GM21423 (cell line): ENCODE measurements around the gene KXD1.
"Not testable (repeated sequence)": the region's sequence is repeated elsewhere in the genome, so short reads cannot be mapped to it uniquely, and the experiment has no call there.

Experiments used
- ATAC-seq: cut with Tn5 transposase; IDR thresholded peaks from one replicate; pipeline ENCODE4 v1.9.1; 2021; ENCODE audit warnings: mild to moderate bottlenecking, moderate library complexity; ENCODE audit not compliant: unreplicated experiment

Gene KXD1

DNA sequence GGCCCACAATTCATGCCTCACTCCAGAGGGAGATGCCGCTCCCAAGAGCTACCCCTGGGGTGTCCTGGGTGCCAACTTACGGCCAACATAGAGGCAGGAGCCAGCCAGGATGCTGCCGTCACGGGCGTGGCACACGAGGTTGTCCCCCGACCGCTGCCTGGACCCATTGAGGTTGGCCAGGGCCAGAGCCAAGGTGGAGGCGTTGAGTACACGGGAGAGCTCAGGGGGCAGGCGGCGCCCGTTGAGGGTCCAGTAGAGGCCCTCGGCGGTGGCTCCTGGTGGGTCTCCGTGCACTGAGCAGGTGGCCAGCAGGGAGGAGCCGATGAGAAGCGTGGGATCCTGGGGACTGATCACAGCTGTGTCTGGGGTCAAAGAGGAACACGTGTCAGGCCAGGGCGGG is 41.8 kb downstream of the KXD1 start:
- no peak for ATAC-seq

DNA sequence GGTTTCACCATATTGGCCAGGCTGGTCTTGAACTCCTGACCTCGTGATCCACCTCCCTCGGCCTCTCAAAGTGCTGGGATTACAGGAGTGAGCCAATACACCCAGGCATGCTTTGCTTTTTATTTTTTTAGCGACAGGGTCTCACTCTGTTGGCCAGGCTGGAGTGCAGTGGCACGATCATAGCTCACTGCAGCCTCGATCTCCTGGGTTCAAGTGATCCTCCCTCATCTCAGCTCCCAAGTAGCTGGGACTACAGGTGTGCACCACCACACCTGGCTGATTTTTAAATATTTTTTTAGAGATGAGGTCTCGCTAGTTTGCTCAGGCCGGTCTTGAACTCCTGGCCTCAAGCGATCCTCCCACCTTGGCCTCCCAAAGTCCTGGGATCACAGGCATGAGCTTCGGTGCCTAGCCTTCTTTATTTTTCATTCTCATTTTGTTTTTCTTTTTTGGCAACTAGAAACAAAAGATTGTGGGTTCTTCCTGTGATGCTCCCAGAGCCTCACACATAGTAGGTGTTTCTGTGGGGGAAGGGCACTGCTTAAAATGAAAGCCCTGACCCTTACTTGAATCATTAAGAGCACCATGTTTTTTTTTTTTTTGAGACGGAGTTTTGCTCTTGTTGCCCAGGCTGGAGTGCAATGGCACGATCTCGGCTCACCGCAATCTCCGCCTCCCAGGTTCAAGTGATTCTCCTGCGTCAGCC is 43.2 kb downstream of the KXD1 start:
- not testable (repeated sequence) for ATAC-seq

DNA sequence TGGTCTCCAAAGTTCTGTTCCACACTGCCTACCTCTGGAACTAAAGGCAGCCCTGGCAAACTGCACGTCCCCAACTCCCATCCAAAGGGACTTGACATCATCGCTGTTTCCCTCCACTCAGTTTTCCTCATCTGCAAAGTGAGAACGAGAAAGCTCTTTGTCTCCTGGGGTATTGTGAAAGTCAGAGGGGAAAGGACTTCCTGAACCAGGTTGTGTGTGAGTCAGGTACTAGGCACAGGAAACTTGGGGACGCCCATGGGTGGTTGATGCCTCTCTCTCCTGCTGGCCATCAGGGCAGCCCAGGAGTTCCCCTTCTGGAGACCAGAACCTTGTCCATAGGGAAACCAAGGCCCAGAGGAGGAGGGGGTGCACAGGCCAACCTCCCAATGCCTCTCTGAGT is 44.2 kb downstream of the KXD1 start:
- ATAC-seq, result no peak

DNA sequence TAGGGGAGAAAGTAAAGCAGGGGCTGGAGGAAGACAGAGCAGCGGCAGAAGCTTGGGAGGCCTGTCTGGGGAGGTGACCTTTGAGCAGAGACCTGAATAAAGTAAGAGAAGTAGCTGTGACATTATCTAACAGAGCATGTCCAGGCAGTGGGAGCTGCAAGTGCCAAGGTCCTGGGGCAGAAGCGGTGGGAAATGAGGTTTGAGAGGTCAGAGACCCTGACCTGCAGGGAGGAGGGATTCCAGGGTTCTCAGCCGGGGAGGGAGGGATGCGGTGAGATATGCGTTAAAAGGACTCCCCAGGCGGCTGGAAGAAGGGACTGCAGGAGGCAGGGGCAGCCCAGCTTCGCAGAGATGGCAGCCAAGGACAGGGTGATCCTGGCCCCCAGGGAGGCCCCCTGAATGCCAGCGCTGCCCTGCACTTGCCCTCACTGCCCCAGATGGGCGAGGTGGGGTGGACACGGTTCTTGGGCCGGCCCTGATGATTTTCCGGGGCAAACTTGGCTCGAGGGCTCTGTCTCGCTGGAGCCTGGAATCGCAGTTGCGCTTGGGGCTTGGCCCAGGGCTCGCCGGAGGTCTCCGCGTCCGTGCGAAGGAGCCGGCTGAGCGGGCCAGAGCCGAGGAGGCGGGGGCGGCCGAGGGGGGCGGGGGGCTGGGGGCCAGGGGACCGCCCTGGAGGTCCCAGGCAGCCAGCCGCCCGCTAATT is 45.7 kb downstream of the KXD1 start:
- no peak for ATAC-seq

DNA sequence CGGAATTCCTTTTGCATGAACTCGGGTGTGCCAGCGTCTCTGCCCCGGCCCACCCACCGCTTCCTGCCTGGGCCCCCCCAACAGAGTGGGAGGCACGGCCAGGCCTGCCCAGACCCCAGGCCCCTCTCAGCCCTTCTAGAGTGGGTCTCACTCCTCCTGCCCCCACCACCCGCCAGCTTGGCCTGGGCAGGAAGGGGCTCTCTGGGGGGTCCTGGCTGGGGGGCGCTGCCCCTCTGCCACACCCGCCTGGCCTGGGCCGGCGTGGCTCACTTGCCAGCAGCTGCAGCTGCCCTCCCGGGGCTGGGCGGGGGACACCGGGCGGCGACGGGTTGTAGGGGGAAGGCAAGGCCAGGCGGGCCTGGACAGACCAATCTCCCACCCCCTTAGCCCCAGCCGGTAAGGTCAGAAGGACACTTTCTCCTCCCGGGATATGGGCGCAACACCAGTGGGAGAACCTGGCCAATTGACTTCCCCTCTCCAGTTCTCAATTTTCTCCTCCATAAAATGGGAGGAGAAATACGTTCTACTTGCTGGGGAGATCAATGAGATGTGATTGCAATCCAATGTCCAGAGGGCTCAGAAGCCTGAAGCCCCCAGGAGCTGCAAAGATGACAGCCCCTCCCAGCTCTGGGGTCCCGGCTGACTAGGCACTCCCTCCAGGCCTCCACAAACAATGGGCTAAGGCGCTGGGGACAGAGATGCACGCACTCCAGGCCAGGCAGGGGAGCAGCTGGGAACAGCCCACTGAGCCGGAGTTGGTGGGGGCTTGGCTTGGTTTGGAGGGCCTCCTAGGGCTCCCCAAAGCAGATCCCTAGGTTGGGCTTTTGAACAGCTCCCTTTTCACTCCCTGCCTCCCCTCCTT is 46.5 kb downstream of the KXD1 start:
- ATAC-seq, result no peak

DNA sequence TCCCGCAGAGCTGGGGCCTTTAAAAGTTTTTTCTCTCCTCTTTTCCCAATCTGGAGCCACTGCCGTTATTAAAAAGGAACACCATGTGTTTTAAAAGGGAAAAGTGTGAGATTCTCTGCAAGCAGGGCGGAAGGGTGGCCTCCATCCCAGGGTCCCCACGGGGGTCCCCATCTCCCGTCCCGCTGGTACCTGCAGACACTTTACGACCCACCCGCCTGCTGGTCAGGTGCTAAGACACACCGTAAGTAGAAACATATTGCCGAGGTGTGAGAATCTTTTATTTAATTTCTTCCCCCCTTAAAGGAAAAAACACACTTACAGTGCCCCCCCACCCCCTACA is 47.1 kb downstream of the KXD1 start:
- no peak for ATAC-seq

DNA sequence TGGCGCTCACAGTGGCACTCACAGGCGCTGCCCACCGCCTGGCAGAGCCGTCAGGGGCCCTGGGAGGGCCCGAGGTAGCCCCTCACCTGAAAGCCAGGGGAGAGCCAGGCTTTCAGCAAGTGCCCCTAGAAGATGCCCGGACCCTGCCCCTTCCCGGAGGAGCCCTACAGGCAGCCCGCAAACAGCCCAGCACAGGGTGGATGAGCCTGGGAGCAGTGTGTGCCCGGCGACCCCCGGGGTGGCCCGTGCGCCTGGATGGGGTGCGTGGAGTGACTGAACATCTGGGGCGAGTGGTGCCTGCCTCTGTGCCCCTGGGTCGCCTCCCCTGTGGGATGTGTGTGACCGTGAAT is 47.5 kb downstream of the KXD1 start:
- ATAC-seq, result no peak

DNA sequence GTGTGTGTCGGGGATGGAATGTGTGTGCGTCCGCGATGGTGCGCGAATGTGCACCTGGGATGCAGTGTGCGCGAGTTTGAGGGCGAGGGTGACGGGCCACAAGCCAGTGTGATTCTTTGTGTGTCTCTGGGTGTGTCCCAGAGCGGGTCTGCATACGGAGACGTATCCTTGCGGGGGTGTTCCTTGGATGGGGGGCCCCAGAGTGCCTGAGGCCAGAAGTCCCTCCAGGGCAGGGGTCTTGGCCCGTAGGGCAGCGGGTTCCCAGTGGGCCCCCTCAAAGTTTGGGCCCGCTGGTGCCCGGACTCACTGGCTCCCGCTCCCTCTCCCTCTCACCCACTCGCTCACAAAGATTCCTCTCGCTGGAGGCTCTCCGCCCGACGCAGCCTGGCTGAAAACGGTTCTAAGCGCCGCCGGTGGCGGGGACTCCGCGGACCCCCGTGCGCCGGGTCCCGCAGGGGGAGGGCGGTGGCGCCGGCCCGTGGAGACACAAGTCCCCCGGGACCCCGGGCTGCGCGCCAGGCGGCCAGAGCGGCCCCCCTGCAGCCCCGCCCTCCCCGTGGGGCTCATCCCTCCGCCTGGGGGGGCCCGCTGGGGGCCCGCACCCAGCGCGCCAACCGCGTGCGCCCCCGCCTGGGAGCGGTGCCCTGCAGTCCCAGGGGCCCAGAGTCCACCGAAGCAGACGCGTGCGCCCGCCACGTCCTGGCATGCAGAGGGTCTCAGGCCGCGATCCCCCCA is 48.0 kb downstream of the KXD1 start:
- ATAC-seq, result no peak

DNA sequence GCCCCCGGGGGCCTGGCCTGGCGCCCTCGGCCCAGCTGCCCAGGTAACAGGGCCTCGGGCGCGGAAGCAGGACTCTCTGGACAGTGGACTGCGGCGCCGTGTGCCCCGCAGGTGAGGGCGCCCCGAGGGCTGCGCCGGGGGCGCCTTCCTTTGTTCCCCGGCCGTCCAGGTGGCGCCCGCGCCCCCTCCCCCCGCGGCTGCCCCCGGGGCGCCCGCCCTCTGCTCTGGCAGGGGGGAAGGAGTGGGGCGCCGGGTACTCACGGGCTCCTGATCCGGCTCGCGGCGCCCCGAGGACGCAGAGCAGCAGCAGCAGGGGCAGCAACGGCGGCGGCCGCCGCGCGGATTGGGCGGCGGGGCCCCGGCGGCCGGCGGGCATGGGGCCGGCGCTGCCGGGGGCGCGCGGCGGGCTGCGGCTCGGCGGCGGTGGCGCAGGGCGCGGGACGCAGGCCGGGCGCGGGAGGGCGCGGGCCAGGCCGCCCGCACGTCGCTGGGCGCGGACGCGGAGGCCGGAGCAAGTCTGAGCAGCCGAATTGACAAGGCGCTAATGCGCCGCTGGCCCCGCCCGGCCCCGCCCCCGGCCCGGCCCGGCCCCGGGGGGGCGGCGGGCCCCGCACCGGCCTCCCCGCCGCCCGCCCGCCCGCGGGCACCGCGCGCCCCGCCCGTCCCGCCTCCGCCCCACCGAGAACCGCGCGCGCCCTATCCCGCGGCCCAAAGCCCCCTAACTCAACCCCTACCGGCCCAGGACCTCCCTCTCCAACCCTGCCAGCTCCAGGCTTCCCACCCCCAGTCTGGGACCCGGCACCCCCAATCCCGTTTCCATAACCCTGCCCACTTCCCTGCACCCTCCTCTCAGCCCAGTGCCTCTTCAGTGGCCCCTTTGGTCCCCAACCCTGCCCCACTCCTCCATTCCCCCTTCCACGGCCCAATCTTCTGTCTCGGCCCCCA is 48.9 kb downstream of the KXD1 start, which contains the start of gene CRLF1:
Gene CRLF1, minus strand, starts transcription at position 519 of the 945 bp plus-strand sequence. Its CDS starts 143 bp downstream, at position 376.
- no peak for ATAC-seq

DNA sequence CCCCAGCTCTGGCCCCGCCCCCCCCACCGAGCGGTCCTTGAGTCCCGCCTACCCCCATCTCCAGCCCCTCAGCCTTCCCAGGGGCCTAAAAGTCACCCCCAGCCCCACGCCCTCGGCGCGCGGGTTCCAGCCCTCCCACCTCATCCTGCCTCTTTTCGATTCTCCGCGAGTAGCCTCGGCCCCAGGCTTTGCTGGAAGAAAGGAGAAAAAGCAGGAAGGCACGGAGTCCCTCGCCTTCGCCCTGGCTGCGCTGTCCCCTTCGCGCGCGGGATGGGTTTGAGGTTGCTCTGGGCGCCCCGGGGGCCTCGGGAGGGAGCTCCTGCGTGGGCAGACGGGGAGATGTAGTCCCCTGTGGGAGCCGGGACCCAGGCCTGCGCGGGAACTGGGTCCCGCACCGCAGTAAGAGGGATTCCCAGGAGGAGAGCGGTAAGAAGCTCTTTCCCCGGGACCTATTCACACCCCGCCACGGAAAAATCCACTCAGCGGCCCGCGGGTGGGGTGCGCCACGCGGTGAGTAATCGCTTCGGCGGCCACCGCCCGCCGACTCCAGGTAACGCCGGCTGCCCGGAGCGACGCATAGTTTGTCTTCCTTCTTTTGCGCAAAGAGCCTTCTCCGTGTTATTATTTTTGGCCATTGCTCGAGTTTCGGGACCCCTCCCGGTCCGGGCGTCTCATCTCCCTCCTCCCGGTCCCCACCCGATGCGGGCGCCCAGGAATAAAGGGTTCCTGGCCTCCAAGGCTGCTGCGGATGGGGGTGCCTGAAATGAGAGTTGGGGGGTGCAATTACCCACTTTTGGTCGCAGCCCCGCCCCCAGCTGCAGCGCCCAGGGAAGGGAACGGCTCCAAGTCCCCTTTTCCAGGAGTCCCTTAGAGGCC is 49.8 kb downstream of the KXD1 start:
- no peak for ATAC-seq

DNA sequence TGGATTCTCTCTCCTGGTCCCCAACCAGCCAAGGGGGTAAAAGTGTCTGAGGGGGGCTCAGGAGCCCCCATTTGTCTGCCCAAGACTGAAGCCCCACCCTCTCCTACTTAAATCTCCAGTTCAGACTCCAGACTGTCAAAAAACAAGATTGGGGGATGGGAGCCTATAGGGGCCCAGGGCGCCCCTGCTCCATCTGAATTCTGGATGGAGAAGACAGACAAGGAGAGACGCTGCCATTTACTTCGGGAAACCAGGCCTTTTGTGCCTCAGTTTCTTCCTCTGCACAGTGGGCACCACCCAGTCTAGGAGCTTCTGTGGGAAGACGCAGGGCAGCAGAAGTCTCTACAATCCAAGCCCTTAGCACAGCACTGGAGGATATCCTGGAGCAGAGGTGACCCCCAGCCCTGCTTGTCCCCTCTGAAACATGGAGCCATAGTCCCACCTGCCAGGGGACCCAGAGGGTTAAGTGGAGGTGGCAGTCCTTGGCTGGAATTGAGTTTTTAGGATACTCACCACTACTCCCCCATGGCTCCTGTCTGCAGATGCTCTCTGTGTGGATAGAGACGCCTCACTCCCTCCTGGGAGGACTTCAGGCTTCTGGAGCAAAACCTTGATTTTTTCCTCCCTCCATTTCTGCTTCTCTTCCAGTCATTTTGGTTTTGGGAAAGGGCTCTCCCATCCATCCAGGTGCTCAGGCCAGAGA is 50.6 kb downstream of the KXD1 start:
- no peak for ATAC-seq

DNA sequence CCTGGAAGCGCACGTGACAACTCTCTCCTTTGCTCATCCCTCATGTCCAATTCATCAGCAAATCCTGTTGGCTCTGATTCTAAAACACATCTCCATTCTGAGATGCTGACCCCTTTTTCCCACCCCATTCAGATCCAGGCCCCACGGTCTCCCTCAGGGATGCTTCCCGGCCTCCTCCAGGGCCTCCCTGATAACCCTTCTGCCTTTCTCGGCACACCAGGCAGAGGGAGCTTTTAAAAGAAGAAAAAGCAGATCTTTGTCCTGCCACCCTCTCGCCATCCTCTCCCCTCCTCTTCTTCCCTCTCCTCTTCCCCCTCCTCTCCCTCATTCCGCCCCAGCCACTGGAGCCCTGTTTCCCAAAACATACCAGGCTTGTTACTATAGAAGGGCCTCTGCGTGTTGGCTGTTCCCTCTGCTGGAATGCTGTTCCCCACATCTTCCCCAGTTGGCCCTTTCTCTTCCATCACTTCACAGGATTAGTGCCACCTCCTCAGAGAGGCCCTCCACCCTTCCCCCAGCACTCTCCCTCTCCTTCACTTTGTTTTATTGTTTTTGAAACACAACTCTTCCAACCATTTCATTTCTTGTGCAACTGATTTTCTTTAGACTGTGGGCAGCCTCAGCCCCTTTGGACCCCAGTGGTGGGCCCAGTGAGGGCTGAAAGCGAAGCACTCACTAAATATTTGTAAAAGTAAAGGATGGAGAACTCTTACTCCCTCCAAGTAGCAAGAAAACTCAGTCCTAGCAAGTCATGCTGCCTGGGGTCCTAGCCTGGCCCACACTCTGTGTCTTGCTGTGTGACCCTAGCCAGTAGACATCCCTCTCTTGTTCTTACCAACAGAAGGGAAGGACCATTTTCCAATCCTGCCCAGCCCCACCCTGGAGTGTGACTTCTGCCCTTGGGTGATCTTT is 51.4 kb downstream of the KXD1 start:
- ATAC-seq, result no peak

DNA sequence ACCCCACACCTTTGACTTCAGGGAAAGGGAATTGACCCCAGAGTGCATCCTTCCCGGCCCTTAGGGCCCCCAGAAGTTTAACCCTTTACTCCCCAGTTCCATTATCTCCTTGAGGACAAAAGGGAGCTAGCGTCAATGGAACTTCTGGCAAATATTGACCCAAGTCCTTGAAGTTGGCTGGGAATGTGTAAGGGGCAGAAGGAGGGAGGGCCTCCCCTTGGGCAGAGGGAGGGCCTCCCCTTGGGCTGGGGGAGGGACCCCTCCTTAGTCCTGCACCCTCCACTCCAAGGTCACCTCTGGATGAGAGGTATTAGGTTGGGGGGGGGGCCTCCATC is 52.0 kb downstream of the KXD1 start:
- no peak for ATAC-seq

DNA sequence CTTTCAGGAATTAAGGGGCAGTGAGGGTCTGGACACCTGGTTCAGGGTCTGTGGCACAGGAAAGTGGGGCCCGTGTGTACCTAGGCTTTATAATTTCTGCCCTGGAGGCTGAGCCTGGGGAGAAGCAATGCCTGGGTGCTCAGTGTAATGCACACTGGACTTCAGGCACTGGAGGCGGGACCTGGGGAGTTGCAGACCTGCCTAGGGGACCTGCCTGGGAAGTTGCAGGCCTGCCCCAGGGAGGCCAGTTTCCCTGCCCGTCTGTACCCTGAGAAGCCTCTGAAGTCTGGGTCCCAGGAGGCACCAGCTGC is 52.5 kb downstream of the KXD1 start:
- ATAC-seq, result no peak

DNA sequence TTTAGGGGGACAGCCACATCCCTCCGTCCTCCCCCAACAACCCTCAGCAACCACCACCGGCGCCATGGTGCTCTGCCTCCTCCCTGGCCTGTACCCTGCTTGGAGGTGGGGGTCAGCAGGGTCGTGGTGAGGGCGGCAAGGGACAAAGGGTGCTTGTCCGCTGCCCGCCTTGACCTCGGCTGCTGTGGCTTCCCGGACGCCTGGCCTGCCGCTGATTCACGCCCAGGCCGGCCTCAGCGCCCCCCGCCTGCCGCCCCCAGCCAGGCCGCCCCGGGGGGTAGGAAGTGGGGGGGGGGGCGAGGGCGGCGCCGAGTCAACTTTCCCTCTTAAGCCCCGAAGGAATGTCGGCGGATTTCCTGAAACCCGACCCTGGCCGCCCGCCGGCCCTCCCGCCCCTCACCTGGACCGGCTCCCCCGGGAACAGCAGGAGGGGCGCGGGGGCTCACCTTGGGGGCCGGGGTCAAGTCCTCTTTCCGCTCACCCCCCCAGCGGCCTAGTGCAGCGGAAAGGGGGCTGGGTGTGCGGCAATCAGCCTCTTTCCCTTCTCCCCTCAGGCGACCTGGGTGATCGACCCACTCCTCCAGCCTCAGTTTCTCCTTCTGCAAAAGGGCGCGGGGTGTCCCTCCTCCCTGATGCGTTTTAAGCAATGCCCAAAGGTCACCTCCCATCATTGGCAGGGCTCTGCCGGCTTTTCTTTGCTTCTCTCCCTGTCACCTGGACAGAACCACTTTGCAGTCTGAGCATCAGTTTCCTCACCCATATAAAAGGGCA is 53.1 kb downstream of the KXD1 start:
- no peak for ATAC-seq

DNA sequence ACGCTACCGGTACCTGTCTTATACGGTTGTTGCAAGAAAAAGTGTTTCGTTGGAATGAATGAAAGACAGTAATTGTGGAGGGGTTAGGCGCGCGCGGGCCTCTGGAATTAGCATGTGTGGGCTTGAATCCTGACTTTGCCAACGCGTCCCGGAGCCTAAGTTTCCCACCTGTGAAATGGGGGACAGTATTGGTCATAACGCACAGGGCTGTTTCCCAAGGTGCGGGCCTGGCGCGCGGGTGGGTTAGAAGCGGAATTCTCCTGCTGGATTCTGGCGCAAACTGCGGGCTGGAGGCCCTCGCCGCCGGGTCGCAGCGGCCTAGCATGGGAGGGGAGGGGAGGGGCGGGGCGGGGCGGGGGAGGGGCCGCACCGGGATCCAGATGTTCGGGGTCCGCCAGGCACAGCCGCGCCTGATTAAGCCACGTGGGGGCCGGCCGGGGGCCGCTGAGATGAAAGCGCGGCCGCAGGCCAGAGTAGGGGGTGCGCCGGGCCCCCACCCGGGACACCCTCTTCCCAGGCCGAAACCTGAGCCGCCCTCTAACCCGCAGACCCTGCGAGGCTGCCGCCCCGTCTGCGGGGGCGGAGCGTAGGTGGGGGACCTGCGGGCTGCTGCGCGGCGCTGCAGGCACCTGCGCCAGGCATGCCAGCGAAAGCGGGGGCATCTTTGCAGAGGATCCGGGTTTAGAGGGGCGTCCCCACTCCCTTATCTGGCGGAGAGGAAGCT is 53.8 kb downstream of the KXD1 start:
- no peak for ATAC-seq
